WI38 (cell line): ENCODE results near the gene NFIX.

Experiments used
- H3K4me3 ChIP-seq: 2 replicates; pipeline ENCODE4 v1.5.1; 2011; ENCODE audit warnings: low read depth, mild to moderate bottlenecking, control low read depth, low read length
- TF ChIP-seq, protein P1 (sequence below): IDR thresholded peaks from 2 replicates; pipeline ENCODE4 v1.5.1; 2012; ENCODE audit warnings: low read depth, mild to moderate bottlenecking, control low read depth, low read length

The NFIX gene

DNA sequence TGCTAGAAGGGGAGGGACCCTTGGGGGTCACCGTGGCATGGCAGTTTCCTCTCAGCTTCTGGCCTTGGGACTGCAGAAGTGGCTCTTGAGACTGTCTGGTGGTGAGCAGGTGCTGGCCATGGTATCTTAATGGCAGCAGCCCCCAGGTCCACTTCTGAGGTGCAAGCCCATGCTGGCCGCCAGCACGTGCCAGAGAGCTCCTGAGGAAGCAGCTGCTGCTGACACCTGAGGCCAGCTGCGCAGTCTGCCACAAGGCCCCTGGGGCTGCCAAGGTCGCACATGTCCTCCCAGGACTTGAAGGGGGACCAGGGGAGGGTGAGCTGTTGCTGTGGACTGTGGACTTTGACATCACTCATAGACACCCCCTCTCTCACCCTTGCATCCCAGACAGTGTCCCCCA, 48.0 kb downstream of the NFIX start:
- TF ChIP-seq, protein P1, sequence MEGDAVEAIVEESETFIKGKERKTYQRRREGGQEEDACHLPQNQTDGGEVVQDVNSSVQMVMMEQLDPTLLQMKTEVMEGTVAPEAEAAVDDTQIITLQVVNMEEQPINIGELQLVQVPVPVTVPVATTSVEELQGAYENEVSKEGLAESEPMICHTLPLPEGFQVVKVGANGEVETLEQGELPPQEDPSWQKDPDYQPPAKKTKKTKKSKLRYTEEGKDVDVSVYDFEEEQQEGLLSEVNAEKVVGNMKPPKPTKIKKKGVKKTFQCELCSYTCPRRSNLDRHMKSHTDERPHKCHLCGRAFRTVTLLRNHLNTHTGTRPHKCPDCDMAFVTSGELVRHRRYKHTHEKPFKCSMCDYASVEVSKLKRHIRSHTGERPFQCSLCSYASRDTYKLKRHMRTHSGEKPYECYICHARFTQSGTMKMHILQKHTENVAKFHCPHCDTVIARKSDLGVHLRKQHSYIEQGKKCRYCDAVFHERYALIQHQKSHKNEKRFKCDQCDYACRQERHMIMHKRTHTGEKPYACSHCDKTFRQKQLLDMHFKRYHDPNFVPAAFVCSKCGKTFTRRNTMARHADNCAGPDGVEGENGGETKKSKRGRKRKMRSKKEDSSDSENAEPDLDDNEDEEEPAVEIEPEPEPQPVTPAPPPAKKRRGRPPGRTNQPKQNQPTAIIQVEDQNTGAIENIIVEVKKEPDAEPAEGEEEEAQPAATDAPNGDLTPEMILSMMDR: no peak
- no peak overlapping the region for H3K4me3 ChIP-seq

DNA sequence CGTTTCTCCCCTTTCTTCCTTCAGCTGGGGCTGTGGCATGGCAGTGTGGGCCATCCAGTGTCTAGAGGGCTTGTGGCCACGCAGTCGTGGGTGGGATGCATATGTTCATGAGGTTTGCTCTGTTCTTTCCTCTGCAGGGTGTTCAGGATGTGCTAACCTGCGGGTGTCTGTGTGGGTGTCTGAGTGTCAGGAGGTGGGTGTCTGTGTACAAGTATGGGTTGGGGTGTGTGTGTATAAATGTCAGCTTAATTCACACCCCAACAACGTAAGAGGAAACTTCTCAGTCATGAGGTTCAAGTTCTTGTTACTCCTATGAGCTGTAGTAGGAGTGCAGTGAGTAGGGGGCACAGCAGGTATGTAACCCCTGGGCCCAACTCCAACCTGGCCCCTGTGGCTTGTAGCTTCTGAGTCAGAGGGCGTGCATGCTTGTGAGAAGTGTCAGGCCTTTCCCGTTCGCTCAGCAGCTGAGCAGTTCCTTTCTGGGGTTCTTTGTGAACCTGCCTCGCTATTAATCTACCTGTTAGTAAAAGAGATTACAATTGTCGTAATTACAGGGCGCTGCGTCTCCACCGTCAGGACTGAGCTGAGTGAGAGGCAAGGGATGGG, 49.1 kb downstream of the NFIX start:
- TF ChIP-seq, protein P1: no peak
- H3K4me3 ChIP-seq: no peak overlapping the region

DNA sequence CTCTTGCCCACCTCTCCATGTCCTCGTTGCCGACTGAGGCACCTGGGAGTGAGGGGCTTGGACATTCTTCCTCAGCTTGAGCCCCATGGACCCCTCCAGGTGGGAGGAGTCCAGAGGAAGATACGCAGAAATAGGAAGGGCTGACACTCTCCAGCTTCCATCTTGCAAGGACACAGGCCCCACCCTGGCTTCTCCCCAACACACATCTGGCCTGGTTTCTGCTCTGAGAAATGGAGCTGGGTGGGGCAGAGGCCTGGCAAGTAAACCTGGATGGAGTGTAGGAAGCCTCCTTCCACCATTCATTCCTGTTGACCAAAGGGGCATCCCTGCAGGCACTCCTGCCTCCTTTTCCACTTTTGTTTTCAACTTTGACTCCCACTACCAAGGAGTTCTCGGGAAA, 50.5 kb downstream of the NFIX start:
- H3K4me3 ChIP-seq: no peak overlapping the region
- TF ChIP-seq, protein P1: no peak

DNA sequence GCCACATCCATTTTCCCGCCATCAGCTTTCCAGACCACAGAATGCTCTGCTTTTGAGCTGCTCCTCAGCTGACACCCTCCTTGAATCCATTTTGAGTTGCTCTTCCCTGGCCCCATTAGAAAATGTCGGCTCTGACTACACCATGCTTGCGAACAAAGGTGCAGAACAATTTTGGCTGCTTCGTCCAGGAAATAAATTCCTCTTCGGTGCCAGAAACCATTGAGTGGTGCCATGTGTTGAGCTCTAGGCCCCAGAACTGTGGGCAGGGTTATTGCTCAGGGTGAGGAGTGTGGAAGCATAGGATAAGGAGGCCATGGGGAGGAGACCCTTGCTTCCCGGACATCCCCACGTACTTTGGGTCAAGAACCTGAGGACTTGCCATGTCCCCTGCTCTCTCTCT, 52.1 kb downstream of the NFIX start:
- H3K4me3 ChIP-seq: no peak overlapping the region
- TF ChIP-seq, protein P1: no peak

DNA sequence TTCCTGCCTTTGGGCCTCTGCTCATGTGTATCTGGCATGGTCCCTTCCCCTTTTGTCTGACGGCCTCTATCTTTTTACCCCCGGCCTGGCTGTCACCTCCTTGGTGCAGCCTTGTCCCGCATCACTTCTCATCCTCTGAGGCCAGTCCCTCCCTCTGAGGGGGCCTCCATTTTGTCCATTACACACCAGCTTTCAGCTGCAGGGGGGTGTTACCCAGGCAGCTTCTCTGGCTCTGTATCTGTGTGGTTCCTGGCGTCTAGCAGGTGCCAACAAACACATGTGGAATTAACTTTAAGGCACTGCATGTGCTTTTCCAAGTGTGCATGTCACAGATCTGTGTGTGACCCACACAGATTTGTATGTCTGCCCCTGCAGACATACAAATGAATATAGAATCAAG, 55.0 kb downstream of the NFIX start:
- no peak overlapping the region for H3K4me3 ChIP-seq
- TF ChIP-seq, protein P1: no peak

DNA sequence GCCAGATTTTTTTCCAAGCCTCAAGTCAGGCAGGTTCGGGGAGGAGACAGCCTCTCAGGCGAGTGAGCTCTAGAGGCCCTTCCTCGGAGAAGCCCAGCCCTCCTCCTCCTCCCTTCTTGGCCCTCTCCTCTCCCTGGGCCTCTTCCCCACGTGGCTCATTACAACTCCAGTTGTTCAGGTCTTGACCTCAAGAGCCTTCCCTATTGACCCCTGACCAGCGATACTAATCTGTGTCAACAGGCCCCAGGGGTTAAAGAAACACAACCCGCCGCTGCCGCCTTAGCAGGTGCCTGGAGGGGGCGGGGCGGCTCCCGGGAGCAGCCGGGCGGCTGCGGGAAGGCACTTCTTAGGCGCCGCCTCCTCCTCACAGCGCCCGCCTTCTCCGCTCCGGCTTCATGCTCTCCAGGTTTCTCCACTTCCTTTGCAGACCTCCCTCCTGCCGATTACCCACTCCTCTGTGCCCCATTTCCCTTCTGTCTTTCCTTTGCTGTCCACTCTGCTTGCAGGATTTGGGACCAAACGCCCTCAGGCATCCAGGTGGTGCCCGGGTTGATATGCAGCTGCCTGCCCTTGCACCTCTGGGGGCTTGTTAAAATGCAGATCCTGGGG, 56.4 kb downstream of the NFIX start:
- TF ChIP-seq, protein P1: no peak
- H3K4me3 ChIP-seq: no peak overlapping the region

DNA sequence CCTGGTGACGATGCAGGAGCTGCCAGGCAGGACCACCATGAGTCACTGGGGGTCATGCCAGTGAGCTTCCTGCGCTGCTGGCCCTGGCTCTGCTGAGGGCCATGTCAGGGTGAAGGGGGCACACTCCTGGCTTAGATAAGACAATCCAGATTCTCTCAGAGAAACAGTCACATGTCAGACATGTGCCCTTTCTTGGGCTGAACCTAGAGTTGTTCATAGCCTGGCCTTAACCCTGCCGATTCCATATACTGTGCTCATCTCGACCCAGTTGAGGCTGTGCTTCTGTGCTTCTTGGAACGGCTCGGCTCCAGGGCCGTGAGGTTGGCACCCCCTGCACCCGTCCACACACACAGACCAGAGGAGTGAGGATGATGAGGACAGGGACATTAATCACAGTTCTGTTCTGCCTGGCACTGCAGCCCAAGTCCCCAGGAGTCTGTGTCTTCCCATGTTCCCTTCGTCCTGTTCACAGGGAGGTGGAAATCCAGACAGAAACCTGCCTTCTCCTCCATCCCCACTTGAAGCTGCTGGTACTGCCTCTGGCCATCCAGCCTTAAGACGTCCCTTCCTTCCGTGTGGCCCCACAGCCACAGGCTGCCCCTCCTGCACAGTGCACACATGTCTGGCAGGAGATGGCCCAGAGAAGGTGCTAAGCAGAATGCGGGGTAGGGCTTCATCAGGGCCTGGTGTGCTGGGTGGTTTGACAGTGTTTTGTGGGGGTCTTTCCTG, 57.3 kb downstream of the NFIX start:
- TF ChIP-seq, protein P1: no peak
- no peak overlapping the region for H3K4me3 ChIP-seq
